ENCODE results near the gene TGM6. TPM values are rescaled to one million over a fixed set of nuclear protein-coding genes. Genes with fewer than 3 reads are reported as not detected.

Gene TGM6
- total RNA-seq, 1 donor from 2014 or later, result not detected

GRCh38 chr20:2340823-2341222, 39.9 kb upstream of the TGM6 start:
- Mint-ChIP-seq H3K9me3 (ENCODE audit: low read depth) (peaks cover 2% of the 10 kb centered on the region), H3K4me3 (ENCODE audit: unreplicated experiment) (no peak overlapping the region), H3K27me3 (ENCODE audit: low read depth) (peaks cover 6% of the 10 kb centered on the region), H3K27ac (ENCODE audit: unreplicated experiment) (no peak overlapping the region), H3K36me3 (ENCODE audit: low read depth) (no peaks in the 10 kb centered on the region), H3K4me1 (ENCODE audit: low read depth) (no peaks in the 10 kb centered on the region)
- no peak for TF ChIP-seq CTCF (IDR thresholded peaks at IDR 0.05)
- DNase-seq (ENCODE audit: low spot score), result no peak

GRCh38 chr20:2341336-2341735, 39.4 kb upstream of the TGM6 start:
- H3K4me1 Mint-ChIP-seq (ENCODE audit: low read depth), result no peaks in the 10 kb centered on the region
- no peaks in the 10 kb centered on the region for H3K36me3 Mint-ChIP-seq (ENCODE audit: low read depth)
- no peak for TF ChIP-seq CTCF (IDR thresholded peaks at IDR 0.05)
- no peak overlapping the region for H3K4me3 Mint-ChIP-seq (ENCODE audit: unreplicated experiment)
- H3K9me3 Mint-ChIP-seq (ENCODE audit: low read depth), result peaks cover 2% of the 10 kb centered on the region
- no peak for DNase-seq (ENCODE audit: low spot score)
- no peak overlapping the region for H3K27ac Mint-ChIP-seq (ENCODE audit: unreplicated experiment)
- peaks cover 7% of the 10 kb centered on the region for H3K27me3 Mint-ChIP-seq (ENCODE audit: low read depth)

GRCh38 chr20:2342243-2342642, 38.5 kb upstream of the TGM6 start:
- Mint-ChIP-seq H3K9me3 (ENCODE audit: low read depth) (peaks cover 3% of the 10 kb centered on the region), H3K27ac (ENCODE audit: unreplicated experiment) (no peak overlapping the region), H3K4me1 (ENCODE audit: low read depth) (no peaks in the 10 kb centered on the region), H3K36me3 (ENCODE audit: low read depth) (no peaks in the 10 kb centered on the region), H3K27me3 (ENCODE audit: low read depth) (peaks cover 8% of the 10 kb centered on the region), H3K4me3 (ENCODE audit: unreplicated experiment) (no peak overlapping the region)
- no peak for TF ChIP-seq CTCF (IDR thresholded peaks at IDR 0.05)
- no peak for DNase-seq (ENCODE audit: low spot score)

- Mint-ChIP-seq H3K36me3 (ENCODE audit: low read depth) (no peaks in the 10 kb centered on the region), H3K9me3 (ENCODE audit: low read depth) (peaks cover 6% of the 10 kb centered on the region), H3K27ac (ENCODE audit: unreplicated experiment) (no peak overlapping the region), H3K4me3 (ENCODE audit: unreplicated experiment) (no peak overlapping the region), H3K27me3 (ENCODE audit: low read depth) (peaks cover 11% of the 10 kb centered on the region), H3K4me1 (ENCODE audit: low read depth) (no peaks in the 10 kb centered on the region)
- TF ChIP-seq CTCF (IDR thresholded peaks at IDR 0.05), result no peak
- no peak for DNase-seq (ENCODE audit: low spot score)
Observed at GRCh38 chr20:2346188-2346587, 34.5 kb upstream of the TGM6 start.

- no peak for TF ChIP-seq CTCF (IDR thresholded peaks at IDR 0.05)
- no peak for DNase-seq (ENCODE audit: low spot score)
- Mint-ChIP-seq H3K27me3 (ENCODE audit: low read depth) (peaks cover 13% of the 10 kb centered on the region), H3K9me3 (ENCODE audit: low read depth) (peaks cover 6% of the 10 kb centered on the region), H3K27ac (ENCODE audit: unreplicated experiment) (no peak overlapping the region), H3K4me3 (ENCODE audit: unreplicated experiment) (no peak overlapping the region), H3K4me1 (ENCODE audit: low read depth) (no peaks in the 10 kb centered on the region), H3K36me3 (ENCODE audit: low read depth) (no peaks in the 10 kb centered on the region)
Observed at GRCh38 chr20:2348336-2348735, 32.4 kb upstream of the TGM6 start.

All from chondrocyte (in vitro differentiated cells).